Stimulated activated CD4-positive, alpha-beta T cell treated with anti-CD3 and anti-CD28 coated beads, Interleukin-1b, Interleukin-23, amount 100 ng/mL, for 24 hours (primary cell): ENCODE measurements around the gene BLTP2.
"Not testable (repeated sequence)": the region's sequence is repeated elsewhere in the genome, so short reads cannot be mapped to it uniquely, and the experiment has no call there.

Source experiments
- DNase-seq, 4 experiments: peaks; one replicate each; pipeline ENCODE4 v3.0.0-alpha.2; 2020; ENCODE audit warnings: low read depth in 4 of 4, low spot score in 1 of 4

Gene BLTP2

GRCh38 chr17:28644787-28645575 is at the start of gene BLTP2:
TSS of gene BLTP2 (minus strand) at chr17:28645158. CDS start at chr17:28645056, 102 bp downstream.
- DNase-seq = peak; percentile 87 to 95 (median 92)

GRCh38 chr17:28693869-28694268 is 48.9 kb upstream of the BLTP2 start:
- DNase-seq = no peak

DNA sequence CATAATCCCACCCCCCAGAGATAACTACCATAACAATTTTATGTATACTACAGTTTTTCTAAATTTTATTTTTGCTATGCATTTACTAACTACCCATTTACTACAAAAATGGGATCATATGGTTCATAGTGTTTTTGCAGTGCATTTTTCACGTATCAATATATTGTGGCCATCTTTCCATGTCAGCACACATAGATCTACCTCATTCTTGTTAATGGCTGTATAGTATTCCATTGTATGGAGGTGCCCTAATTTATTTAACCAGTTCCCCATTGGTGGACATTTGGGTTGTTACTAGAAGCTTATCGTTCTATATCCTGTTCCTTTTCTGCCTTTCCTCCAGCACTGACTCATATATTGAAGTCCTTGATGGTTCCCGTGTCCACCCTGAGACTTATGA is 44.1 kb upstream of the BLTP2 start:
- DNase-seq = no peak

DNA sequence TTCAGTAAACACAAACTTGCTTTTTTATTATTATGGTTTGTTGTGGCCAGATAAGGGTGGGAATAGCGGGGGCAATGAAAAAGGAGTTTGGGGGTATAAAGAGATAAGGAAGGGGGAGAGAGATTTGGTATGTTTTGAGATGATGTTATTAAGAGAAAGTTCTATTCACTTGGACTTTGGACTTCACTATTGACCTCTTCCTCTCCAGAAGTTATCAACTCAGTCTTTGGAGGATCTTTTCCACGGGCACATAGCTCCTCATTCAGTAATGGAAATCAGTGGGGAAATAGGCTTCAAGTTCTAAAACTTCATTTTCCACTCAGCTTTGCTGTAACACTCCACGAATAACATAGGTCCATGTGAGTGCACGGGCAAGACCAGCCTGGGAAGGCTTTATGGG is 43.5 kb upstream of the BLTP2 start:
- no peak for DNase-seq

- DNase-seq = no peak
These were observed 41.3 kb upstream of the BLTP2 start for GRCh38 chr17:28686296-28686695.

- DNase-seq = no peak
These were observed 40.4 kb upstream of the BLTP2 start for GRCh38 chr17:28685366-28685765.

DNA sequence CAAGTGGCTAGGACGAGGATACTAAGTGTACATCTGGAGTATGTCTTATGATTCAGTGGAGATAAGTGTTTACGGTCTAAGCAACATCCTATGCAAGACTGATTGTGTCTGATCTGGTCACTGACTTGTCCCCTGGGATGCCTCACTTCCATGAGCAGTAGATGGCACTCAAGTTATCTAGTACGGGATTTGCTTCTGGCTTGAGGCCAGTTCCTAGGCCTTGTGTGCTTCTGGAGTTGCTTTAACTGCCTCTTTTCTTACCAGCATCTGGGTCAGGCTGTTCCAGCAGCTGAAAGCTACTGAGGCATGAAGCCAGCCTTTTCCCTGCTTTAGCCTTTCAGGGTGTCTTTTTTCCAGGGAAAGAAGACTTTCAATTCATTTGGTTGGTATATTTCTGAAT is 40.0 kb upstream of the BLTP2 start:
- no peak for DNase-seq

GRCh38 chr17:28682655-28683054 is 37.7 kb upstream of the BLTP2 start:
- no peak for DNase-seq

GRCh38 chr17:28675980-28676379 is 31.0 kb upstream of the BLTP2 start:
- DNase-seq = no peak

GRCh38 chr17:28675490-28675889 is 30.5 kb upstream of the BLTP2 start:
- no peak for DNase-seq

GRCh38 chr17:28669918-28670317 is 25.0 kb upstream of the BLTP2 start:
- no peak for DNase-seq

GRCh38 chr17:28667870-28668269 is 22.9 kb upstream of the BLTP2 start:
- no peak for DNase-seq

- DNase-seq = no peak
These were observed 21.0 kb upstream of the BLTP2 start for GRCh38 chr17:28665994-28666393.

GRCh38 chr17:28663723-28664122 is 18.8 kb upstream of the BLTP2 start:
- DNase-seq = no peak

DNA sequence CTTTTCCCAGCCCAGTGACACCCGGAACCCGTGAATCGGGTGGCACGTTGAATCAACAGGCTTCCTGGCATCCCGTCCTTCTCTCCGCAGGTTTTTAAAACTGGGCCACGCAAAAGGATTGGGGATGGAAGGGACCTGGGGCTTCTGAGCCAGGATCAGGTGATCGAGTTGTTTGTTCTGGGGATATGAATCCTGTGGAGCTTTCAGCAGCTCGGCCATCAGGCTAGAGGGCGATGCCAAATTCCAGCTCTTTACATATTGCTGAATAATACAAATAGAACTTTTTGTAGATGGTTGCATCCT is 17.5 kb upstream of the BLTP2 start:
- DNase-seq = no peak

DNA sequence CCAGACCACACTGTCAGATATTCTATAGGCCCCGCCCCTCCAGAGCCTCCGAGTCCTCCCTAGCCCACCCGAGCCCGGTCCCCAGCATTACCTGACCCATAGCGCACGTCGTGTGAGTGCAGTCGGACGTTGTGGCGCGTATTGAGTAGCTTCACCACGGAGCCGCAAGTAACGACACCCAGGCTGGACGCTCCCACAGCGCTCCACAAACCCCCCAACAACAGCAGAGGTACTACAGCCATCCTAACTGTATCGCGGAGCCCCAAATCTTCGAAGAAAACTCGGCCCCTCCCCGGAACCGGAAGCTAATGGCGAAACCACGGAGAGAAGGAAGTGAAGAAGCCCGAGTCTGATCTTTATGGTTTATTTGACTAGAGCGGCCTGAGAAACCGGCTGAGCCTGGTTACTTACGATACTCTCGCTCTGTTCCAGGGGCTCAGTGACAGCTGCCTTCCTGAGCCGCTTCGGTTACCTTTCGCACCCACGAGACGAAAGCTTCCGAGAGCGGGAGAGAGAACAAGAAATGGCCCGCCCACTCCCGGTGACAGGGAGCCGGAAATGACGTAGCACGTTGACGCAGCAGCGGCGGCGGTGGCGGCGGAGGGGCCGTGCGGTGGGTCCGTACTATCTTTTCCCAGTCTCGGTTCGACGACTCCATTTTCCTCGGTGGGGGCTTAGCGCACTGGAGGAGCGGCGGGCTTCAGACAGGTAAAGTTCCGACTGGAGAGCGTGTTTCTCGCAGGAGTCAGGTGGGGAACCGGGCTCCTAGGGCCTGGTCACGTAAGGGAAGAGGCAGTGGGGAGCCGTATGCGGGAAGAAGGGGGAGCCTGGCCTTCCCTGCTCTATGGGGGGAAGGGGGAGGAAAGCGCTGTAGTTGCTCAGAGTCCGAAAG is 16.9 kb upstream of the BLTP2 start, which contains the start of the genes SDF2 and SUPT6H:
Gene SDF2, minus strand, starts transcription at position 272 of the 892 bp plus-strand sequence. Its CDS starts 30 bp downstream, at position 242.
Gene SUPT6H, plus strand, starts transcription at position 571 of the 892 bp plus-strand sequence. CDS start 11,197 bp downstream, outside the sequence.
- DNase-seq = peak; percentile 92 to 96 (median 94)

- not testable (repeated sequence) for DNase-seq
These were observed 14.5 kb upstream of the BLTP2 start for GRCh38 chr17:28659497-28659881.

- not testable (repeated sequence) for DNase-seq
These were observed 14.0 kb upstream of the BLTP2 start for GRCh38 chr17:28658766-28659496.

DNA sequence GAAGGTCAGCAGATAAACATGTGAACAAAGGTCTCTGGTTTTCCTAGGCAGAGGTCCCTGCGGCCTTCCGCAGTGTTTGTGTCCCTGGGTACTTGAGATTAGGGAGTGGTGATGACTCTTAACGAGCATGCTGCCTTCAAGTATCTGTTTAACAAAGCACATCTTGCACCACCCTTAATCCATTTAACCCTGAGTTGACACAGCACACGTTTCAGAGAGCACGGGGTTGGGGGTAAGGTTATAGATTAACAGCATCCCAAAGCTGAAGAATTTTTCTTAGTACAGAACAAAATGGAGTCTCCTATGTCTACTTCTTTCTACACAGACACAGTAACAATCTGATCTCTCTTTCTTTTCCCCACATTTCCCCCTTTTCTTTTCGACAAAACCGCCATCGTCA is 13.4 kb upstream of the BLTP2 start:
- not testable (repeated sequence) for DNase-seq

DNA sequence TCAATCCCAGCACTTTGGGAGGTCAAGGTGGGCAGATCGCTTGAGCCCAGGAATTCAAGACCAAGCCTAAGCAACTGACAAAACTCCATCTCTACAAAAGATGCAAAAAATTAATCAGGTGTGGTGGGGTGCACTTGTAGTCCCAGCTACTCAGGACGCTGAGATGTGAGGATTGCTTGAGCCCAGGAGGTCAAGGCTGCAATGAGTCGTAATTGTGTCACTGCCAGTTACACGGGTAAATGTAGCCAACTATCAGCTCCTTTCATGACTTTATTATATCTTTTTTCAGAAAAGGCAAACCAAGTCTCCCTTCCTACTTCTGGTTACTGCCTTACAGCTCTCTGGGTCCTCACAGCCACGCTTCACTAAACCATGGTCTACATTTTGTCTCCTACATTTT is 12.8 kb upstream of the BLTP2 start:
- DNase-seq = no peak

- DNase-seq = no peak
These were observed 10.2 kb upstream of the BLTP2 start for GRCh38 chr17:28655160-28655559.
